LNCAP (cell line): ENCODE results near the gene DNAJC15.

Experiments
- CTCF ChIP-seq: fragments of 450-650 bp; IDR thresholded peaks from 2 replicates; pipeline ENCODE4 v1.5.1; 2017; ENCODE audit warnings: mild to moderate bottlenecking

Gene DNAJC15

GRCh38 chr13:43107780-43108179, 84.4 kb downstream of the DNAJC15 start:
- no peak for TF ChIP-seq CTCF

GRCh38 chr13:43110036-43110435, 86.7 kb downstream of the DNAJC15 start:
- TF ChIP-seq CTCF: no peak

- no peak for TF ChIP-seq CTCF
Observed at GRCh38 chr13:43110658-43111057, 87.3 kb downstream of the DNAJC15 start.

- TF ChIP-seq CTCF: no peak
Observed at GRCh38 chr13:43111559-43112400, 88.4 kb downstream of the DNAJC15 start.

- TF ChIP-seq CTCF: no peak
Observed at GRCh38 chr13:43113603-43114002, 90.2 kb downstream of the DNAJC15 start.

- no peak for TF ChIP-seq CTCF
Observed at GRCh38 chr13:43114504-43114903, 91.1 kb downstream of the DNAJC15 start.

GRCh38 chr13:43115141-43115540, 91.8 kb downstream of the DNAJC15 start:
- TF ChIP-seq CTCF: no peak
